HEK293 (cell line): ENCODE data around the gene FZD2.

ENCODE experiments used
- CTCF ChIA-PET: fragments of 350-600 bp; formaldehyde crosslinking; extraction: SDS; loops from one replicate; lab custom pipeline; 2021; ENCODE audit warnings: antibody characterized with exemption; lab: Yijun Ruan, JAX
- POLR2A ChIA-PET: fragments of 300-600 bp; formaldehyde crosslinking; extraction: SDS; loops from one replicate; lab custom pipeline; 2020; ENCODE audit warnings: antibody characterized with exemption, inconsistent platforms; lab: Yijun Ruan, JAX
- H3K27ac ChIP-seq: fragments of 200-500 bp; sonication (Bioruptor generic); 2 replicates; pipeline ENCODE4 v1.5.1; 2014; ENCODE audit warnings: low read depth, low read length, control low read depth, inconsistent platforms; ENCODE audit errors: extremely low read depth
- H3K36me3 ChIP-seq, 2 experiments: fragments of 200-500 bp in 1 of 2; sonication (Bioruptor generic) in 1 of 2; 1 replicate in 1 of 2; 2 replicates in 1 of 2; pipeline ENCODE4 v1.5.1; 2014 to 2017; ENCODE audit warnings: inconsistent platforms in 2 of 2, low read length in 2 of 2; ENCODE audit not compliant: control insufficient read depth in 2 of 2, insufficient read depth in 1 of 2
- H3K4me1 ChIP-seq: fragments of 200-500 bp; sonication (Bioruptor generic); 2 replicates; pipeline ENCODE4 v1.5.1; 2014; ENCODE audit warnings: mild to moderate bottlenecking, low read length, inconsistent platforms; ENCODE audit not compliant: control insufficient read depth, insufficient read depth
- H3K4me3 ChIP-seq: 2 replicates; pipeline ENCODE4 v1.5.1; 2011; ENCODE audit warnings: low read depth, mild to moderate bottlenecking, control low read depth, low read length, moderate library complexity
- H3K9me3 ChIP-seq: fragments of 200-500 bp; sonication (Bioruptor generic); 2 replicates; pipeline ENCODE4 v1.5.1; 2014; ENCODE audit warnings: low read depth, low read length, inconsistent platforms; ENCODE audit not compliant: control insufficient read depth, insufficient read depth
- GLIS1 ChIP-seq: fragments of 450-650 bp; formaldehyde crosslinking; IDR thresholded peaks from 2 replicates; pipeline ENCODE4 v1.5.1; 2016; ENCODE audit warnings: missing biosample characterization, missing genetic modification characterization
- KLF8 ChIP-seq: fragments of 450-650 bp; formaldehyde crosslinking; IDR thresholded peaks from 2 replicates; pipeline ENCODE4 v1.5.1; 2016; ENCODE audit warnings: missing biosample characterization, missing genetic modification characterization
- OSR2 ChIP-seq: fragments of 450-650 bp; formaldehyde crosslinking; IDR thresholded peaks from 2 replicates; pipeline ENCODE4 v1.5.1; 2016; ENCODE audit warnings: missing biosample characterization, missing genetic modification characterization
- SP3 ChIP-seq: fragments of 450-650 bp; formaldehyde crosslinking; IDR thresholded peaks from 2 replicates; pipeline ENCODE4 v1.5.1; 2016; ENCODE audit warnings: missing biosample characterization, missing genetic modification characterization
- TSHZ1 ChIP-seq: fragments of 450-650 bp; formaldehyde crosslinking; IDR thresholded peaks from 2 replicates; pipeline ENCODE4 v1.5.1; 2016; ENCODE audit warnings: missing biosample characterization, missing genetic modification characterization, borderline replicate concordance
- ZBTB48 ChIP-seq: fragments of 450-650 bp; formaldehyde crosslinking; IDR thresholded peaks from 2 replicates; pipeline ENCODE4 v1.5.1; 2016; ENCODE audit warnings: missing biosample characterization, missing genetic modification characterization
- ZEB2 ChIP-seq: fragments of 450-650 bp; formaldehyde crosslinking; IDR thresholded peaks from 2 replicates; pipeline ENCODE4 v1.5.1; 2016; ENCODE audit warnings: missing biosample characterization, missing genetic modification characterization
- ZNF157 ChIP-seq: fragments of 450-650 bp; formaldehyde crosslinking; IDR thresholded peaks from 2 replicates; pipeline ENCODE4 v1.5.1; 2016; ENCODE audit warnings: missing biosample characterization, missing genetic modification characterization
- ZNF18 ChIP-seq: fragments of 450-650 bp; formaldehyde crosslinking; IDR thresholded peaks from 2 replicates; pipeline ENCODE4 v1.5.1; 2016; ENCODE audit warnings: missing biosample characterization, missing genetic modification characterization
- ZNF2 ChIP-seq: fragments of 450-650 bp; formaldehyde crosslinking; IDR thresholded peaks from 2 replicates; pipeline ENCODE4 v1.5.1; 2016; ENCODE audit warnings: missing biosample characterization, missing genetic modification characterization
- ZNF202 ChIP-seq: fragments of 450-650 bp; formaldehyde crosslinking; IDR thresholded peaks from 2 replicates; pipeline ENCODE4 v1.5.1; 2016; ENCODE audit warnings: missing biosample characterization, missing genetic modification characterization, borderline replicate concordance
- ZNF302 ChIP-seq: fragments of 450-650 bp; formaldehyde crosslinking; IDR thresholded peaks from 2 replicates; pipeline ENCODE4 v1.5.1; 2016; ENCODE audit warnings: missing biosample characterization, missing genetic modification characterization, low read depth
- ZNF335 ChIP-seq: fragments of 450-650 bp; formaldehyde crosslinking; conservative IDR thresholded peaks from 2 replicates; pipeline ENCODE4 v1.5.1; 2016; ENCODE audit warnings: missing biosample characterization, missing genetic modification characterization
- ZNF623 ChIP-seq: fragments of 450-650 bp; formaldehyde crosslinking; IDR thresholded peaks from 2 replicates; pipeline ENCODE4 v1.5.1; 2016; ENCODE audit warnings: missing biosample characterization, missing genetic modification characterization
- ZNF654 ChIP-seq: fragments of 450-650 bp; formaldehyde crosslinking; IDR thresholded peaks from 2 replicates; pipeline ENCODE4 v1.5.1; 2016; ENCODE audit warnings: low read depth, missing biosample characterization, missing genetic modification characterization
- ZNF747 ChIP-seq: fragments of 450-650 bp; formaldehyde crosslinking; IDR thresholded peaks from 2 replicates; pipeline ENCODE4 v1.5.1; 2016; ENCODE audit warnings: missing biosample characterization, missing genetic modification characterization
- ZNF76 ChIP-seq: fragments of 450-650 bp; formaldehyde crosslinking; IDR thresholded peaks from 2 replicates; pipeline ENCODE4; 2016; ENCODE audit warnings: low read depth, missing biosample characterization, missing genetic modification characterization, borderline replicate concordance
- ZNF785 ChIP-seq: fragments of 450-650 bp; formaldehyde crosslinking; IDR thresholded peaks from 2 replicates; pipeline ENCODE4 v1.5.1; 2016; ENCODE audit warnings: missing biosample characterization, missing genetic modification characterization
- TF ChIP-seq, protein P1 (sequence below): fragments of 450-650 bp; formaldehyde crosslinking; IDR thresholded peaks from 2 replicates; pipeline ENCODE4 v1.5.1; 2016; ENCODE audit warnings: missing biosample characterization, missing genetic modification characterization

The FZD2 gene

DNA sequence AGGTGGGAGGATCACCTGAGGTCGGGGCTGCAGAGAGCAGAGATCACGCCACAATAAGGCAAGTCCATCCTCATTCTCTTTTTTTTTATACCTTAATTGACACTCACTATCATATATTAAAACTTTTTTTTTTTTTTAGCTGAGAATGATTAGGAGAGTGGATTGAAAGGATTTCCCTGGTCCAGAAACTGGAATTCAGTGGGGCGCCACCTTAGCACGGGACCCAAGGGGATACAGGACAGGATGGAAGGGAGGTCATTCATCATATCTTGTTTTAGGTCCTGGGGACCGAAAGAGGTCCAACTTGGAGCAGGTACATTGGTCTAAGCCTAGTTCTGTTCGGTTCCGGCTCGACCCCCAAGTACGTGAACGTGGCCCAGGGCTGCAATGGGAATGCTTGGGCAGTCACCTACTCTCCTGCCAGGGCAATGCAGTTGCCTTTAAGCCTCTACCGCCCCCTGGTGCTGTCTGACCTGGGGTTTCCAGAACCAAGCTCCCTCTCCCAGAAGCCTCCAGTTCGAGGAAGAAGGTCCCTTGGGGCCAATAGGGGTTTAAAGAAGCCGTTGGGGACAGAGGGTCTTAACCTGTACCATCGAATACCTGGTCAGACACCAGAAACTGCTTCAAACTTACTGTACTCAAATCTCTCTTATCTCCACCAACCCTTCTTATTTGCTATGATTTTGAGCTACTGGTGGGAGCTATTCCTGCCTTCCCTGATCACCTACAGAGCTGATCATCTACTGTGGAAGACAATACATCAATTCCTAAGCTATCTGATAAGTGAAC, 34.2 kb upstream of the FZD2 start:
- ChIA-PET POLR2A (interaction anchor here (0.6 to 1.2 kb wide), 6 partner anchors 11 to 196 kb away, joined by 3 to 8 read pairs (median 4); partner anchors contain the start of gene FZD2), CTCF (interaction anchor here (0.5 to 3.4 kb wide), 69 partner anchors 10 to 736 kb away, joined by 3 to 45 read pairs (median 4); partner anchors contain the start of genes FAM171A2 and GPATCH8)
- no peak for TF ChIP-seq OSR2
- TF ChIP-seq, protein P1, sequence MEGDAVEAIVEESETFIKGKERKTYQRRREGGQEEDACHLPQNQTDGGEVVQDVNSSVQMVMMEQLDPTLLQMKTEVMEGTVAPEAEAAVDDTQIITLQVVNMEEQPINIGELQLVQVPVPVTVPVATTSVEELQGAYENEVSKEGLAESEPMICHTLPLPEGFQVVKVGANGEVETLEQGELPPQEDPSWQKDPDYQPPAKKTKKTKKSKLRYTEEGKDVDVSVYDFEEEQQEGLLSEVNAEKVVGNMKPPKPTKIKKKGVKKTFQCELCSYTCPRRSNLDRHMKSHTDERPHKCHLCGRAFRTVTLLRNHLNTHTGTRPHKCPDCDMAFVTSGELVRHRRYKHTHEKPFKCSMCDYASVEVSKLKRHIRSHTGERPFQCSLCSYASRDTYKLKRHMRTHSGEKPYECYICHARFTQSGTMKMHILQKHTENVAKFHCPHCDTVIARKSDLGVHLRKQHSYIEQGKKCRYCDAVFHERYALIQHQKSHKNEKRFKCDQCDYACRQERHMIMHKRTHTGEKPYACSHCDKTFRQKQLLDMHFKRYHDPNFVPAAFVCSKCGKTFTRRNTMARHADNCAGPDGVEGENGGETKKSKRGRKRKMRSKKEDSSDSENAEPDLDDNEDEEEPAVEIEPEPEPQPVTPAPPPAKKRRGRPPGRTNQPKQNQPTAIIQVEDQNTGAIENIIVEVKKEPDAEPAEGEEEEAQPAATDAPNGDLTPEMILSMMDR (tag by site-specific recombination) = peak; percentile 78
- TF ChIP-seq ZNF2 (tag by site-specific recombination) = no peak
- 0 out of 2 replicates have a peak, but pooled peaks have one; percentile 54 for TF ChIP-seq ZBTB48
- peak; percentile 39; the same call in 1 of the 2 replicates for TF ChIP-seq KLF8 (tag by site-specific recombination)
- no peak for TF ChIP-seq ZNF302 (tag by site-specific recombination)
- TF ChIP-seq ZNF747 (tag by site-specific recombination) = no peak
- TF ChIP-seq SP3 (tag by site-specific recombination) = no peak
- TF ChIP-seq ZNF785 (tag by site-specific recombination) = no peak
- no peak for TF ChIP-seq TSHZ1
- 0 out of 2 replicates have a peak, but pooled peaks have one; percentile 10 for TF ChIP-seq GLIS1
- TF ChIP-seq ZNF157 (tag by site-specific recombination) = 0 out of 2 replicates have a peak, but pooled peaks have one; percentile 35
- TF ChIP-seq ZNF335 = 0 out of 2 replicates have a peak, but pooled peaks have one; percentile 26
- TF ChIP-seq ZNF623 (tag by site-specific recombination) = no peak
- TF ChIP-seq ZNF654 (tag by site-specific recombination) = peak; percentile 84
- peak; percentile 59 for TF ChIP-seq ZNF76 (tag by site-specific recombination)
- no peak for TF ChIP-seq ZNF18 (tag by site-specific recombination)
- 0 out of 2 replicates have a peak, but pooled peaks have one; percentile 34 for TF ChIP-seq ZEB2 (tag by site-specific recombination)
- TF ChIP-seq ZNF202 (tag by site-specific recombination) = no peak
- Histone ChIP-seq H3K4me3 (no peak overlapping the region), H3K36me3 (no peaks in the 10 kb centered on the region), H3K4me1 (no peaks in the 10 kb centered on the region), H3K9me3 (no peaks in the 10 kb centered on the region), H3K27ac (no peak overlapping the region)
